ENCODE measurements around the gene ATOH8.

ATOH8 gene

DNA sequence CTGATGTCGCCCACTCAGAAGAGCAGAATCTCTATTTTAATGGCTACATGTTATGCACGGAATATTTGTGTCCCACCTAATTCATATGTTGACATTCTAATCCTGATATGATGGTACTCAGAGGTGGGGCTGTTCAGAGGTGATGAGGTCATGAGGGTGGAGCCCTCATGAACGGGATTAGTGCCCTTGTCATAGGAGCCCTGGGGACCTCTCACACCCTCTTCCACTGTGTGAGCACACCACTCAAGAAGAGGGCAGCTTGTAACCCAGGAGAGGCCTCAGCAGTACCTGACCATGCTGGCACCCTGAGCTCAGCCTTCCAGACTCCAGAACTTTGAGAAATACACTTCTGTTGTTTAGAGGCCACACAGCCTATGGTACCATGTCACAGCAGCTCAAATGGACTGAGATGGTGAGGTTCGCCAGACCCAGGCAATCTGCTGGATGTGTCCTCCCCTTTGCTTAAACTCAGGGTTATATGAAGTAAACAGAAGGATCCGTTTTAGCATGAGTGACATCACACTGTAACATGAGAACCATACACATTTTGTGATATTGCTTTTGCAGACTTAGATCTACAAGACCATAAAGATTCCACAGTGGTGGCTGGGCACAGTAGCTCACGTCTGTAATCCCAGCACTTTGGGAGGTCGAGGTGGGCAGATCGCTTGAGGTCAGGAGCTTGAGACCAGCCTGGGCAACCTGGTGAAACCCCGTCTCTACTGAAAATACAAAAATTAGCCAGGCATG is 48.7 kb downstream of the ATOH8 start:
- DNase-seq (ENCODE audit: low read depth): no peak

- DNase-seq (ENCODE audit: low read depth): no peak
Observed at GRCh38 chr2:85803704-85804425, 50.1 kb downstream of the ATOH8 start.

GRCh38 chr2:85804583-85804982 is 50.8 kb downstream of the ATOH8 start:
- no peak for DNase-seq (ENCODE audit: low read depth)

DNA sequence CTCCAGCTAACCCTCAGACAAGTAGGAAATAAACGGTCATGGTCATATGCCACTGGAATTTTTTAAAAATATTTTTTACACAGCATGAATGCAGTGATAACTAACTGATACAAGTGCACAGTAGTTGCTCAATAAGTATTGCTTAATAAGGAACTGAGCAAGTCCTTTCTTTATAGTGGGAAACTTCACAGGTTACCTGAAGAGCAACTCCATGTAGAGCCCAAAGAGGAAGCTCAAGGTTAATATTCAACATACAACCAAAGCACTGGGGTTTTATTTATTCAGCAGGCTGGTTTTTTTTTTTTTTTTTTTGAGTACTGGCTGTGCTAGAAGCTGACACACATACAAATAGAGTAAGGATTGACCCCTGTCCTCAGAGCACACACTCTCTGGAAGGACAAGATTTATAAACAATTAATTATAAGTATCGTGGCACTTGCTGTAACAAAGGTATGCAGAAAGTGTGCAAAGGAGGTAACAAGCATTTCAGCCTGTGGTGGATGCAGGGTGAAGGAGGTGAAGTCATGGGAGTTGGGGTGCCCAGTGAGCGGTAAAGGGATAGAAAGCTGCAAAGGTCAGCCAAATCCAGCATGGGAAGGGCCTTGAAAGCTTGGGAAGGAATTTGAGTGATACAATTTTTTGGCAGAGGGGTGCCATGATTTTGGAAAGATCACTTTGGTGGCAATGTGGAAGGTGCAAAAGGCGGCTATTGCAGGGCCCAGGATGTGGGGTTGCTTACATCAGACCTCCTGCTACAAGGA is 52.7 kb downstream of the ATOH8 start:
- DNase-seq (ENCODE audit: low read depth): no peak

GRCh38 chr2:85807756-85808155 is 54.0 kb downstream of the ATOH8 start:
- no peak for DNase-seq (ENCODE audit: low read depth)

GRCh38 chr2:85810371-85811179 is 56.8 kb downstream of the ATOH8 start:
- no peak for DNase-seq (ENCODE audit: low read depth)

DNA sequence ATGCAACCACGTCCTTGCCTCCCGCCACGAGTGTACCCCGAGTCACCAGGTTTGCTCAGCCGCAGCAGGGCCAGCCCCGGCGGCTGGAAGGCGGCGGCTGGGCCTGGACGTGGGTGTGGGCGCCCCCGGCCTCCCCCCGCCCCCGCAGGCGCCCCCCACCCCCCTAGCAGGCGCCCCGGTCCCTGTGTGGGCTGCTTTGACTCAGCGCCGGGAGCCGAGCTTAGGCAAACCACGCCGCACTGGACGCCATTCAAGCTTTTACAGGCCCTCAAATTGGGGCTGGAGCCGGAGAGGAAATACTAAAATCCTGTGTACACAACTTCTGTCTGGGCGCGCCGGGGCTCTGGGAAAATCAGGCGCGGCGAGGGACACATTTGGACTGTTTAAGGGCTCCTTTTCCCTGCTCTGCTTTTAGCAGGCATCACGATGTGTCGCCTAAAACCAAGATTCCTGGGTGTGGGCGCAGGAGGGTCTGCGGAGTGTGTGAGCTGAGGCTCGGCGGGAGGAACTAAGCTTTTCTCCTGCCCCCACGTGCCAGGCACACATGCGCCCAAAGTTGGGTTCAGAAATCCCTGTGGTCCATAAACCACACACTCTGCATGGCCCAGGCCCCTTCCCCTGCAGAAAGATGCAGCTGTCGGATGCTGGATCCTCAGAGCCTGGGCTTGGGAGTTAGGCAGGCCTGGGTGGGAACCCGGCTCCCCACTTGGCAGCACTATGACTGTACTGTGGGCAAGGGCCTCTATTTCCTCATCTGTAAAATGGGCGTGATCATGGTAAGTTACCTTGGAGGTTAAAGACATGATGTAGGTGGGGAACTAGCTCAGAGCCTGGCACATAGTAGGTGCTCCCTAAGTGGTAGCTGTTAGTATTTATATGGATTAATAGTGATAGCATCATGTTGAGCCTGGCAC is 57.6 kb downstream of the ATOH8 start:
- DNase-seq (ENCODE audit: low read depth): no peak

DNA sequence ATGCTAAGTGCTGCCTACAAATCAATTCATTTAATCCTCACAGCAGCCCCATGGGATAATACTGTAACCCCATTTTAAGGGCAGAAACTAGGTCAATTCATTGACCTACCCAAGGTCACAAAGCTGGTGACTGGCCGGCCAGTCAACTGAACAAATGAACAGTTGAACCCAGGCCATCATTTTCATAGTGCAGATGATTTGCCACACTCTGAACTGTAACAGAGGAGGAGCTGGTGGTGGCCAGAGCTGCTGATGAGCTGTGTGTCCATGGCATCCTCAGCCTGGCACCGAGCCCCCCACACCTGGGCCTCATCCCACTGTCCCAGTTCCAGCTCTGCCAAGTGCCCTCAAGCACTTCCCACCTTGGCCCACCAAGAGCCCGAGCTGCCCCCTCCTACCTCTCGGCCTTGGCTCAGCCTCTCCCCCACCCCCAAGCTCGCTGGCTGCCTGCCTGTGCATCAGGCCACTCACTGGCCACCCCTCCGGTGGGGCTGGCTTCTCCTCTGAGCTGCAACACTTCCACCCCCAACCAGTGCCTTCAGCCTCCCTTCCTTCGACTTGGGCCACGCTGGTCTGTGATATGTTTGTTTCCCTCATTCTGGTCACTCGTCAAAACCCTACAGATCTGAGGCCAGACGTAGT is 58.4 kb downstream of the ATOH8 start:
- DNase-seq (ENCODE audit: low read depth): no peak

GRCh38 chr2:85813211-85813981 is 59.6 kb downstream of the ATOH8 start:
- no peak for DNase-seq (ENCODE audit: low read depth)

- DNase-seq (ENCODE audit: low read depth): peak; percentile 83
Observed at GRCh38 chr2:85813982-85814801, 60.4 kb downstream of the ATOH8 start.

- no peak for DNase-seq (ENCODE audit: low read depth)
Observed at GRCh38 chr2:85814802-85815550, 61.2 kb downstream of the ATOH8 start.

DNA sequence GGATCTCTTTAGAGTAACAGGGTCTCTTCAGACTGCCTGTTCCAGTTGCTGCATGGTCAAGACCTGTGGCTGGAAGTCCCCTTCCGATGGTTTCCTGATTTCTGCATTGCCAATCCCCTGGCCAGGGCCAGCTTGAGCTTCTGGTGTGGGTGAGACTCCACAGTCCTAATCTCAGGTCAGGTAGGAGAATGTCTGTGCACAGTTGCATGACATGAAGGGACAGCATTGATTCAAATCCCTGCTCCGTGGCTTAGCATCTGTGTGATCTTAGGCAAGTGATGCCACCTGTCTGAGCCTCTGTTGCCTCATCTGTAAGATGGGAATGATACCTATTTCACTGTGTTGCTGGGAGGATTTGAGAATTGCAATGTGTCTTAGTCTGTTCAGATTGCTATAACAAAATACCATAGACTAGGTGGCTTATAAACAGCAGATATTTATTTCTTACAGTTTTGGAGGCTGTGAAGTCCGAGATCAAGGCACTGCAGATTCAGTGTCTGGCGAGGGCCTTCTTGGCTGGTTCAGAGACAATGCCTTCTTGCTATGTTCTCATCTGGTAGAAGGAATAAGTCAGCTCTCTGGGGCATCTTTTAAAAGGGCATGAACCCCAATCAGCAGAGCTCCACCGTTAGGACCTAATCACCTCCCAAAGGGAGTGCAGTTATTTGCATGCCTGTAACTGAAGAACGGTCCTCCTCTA is 66.2 kb downstream of the ATOH8 start:
- DNase-seq (ENCODE audit: low read depth): no peak

DNA sequence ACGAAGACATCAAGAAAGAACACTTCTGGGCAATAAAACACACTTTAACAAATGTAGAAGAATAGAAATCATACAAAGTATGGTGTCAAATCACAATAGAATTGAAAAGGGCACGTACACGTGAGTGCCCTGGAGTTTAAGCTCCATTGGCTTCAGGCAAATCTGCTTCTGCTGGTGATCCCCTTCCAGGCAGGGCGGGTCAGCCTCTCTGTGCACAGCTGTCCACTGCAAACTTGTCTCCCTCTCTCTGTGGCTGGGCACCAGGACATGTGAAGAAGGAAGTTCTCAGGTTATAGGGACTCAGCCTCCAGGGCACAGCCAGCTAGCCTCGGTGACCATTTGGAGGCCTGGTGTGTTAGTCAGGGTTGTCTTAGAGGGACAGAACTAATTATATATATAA is 69.0 kb downstream of the ATOH8 start:
- DNase-seq (ENCODE audit: low read depth): no peak

- no peak for DNase-seq (ENCODE audit: low read depth)
Observed at GRCh38 chr2:85823951-85824350, 70.2 kb downstream of the ATOH8 start.

- no peak for DNase-seq (ENCODE audit: low read depth)
Observed at GRCh38 chr2:85826990-85827878, 73.4 kb downstream of the ATOH8 start.

DNA sequence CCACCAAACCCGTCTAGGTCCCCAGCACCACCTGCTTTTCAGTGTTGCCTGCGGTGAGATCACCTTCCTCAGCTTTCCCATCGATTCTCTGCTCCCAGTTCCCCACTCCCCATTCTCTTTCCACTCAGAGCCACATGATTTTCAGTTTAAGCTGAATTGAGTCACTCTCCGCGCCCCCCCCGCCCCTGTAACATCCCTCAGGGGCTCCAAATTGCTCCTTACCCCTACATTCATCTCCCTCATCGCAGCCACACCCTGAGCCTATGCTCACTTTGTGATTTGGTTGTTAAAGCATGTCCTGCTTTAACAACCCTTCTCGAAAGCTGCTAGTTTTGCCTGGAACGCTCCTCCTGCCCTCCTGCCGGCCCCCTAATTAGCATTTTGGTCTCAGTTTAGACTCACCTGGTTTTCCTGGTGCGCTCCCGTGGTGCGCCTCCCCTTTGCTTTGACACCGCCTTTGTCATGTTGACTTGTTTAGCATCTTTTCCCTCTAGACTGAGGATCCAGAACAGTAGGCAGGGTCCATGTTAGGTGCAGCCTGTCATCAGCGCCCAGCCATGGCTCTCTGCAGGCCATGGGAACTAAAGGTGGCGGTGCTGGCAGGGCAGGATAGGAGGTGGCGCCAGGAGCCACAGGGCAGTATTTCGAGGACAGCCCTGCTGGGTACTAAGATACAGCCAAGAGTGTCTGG is 74.2 kb downstream of the ATOH8 start:
- no peak for DNase-seq (ENCODE audit: low read depth)

All from fibroblast of the conjunctiva (primary cell).